Prostate gland (tissue), 2 donors: Measurements from ENCODE around the gene RTN1.

Experiments used
- CTCF ChIP-seq, 4 experiments: fragments of 200-600 bp in 2 of 4; fragments of 450-650 bp in 2 of 4; sonication (generic) in 2 of 4; IDR thresholded peaks; 1 replicate in 3 of 4; 2 replicates in 1 of 4; pipeline ENCODE4 v1.5.1; 2016 to 2019; ENCODE audit warnings: antibody characterized with exemption in 4 of 4, mild to moderate bottlenecking in 2 of 4, moderate library complexity in 2 of 4
- POLR2A ChIP-seq: fragments of 450-650 bp; IDR thresholded peaks from one replicate; pipeline ENCODE4 v1.6.1; 2016; ENCODE audit warnings: antibody characterized with exemption, mild to moderate bottlenecking

- TF ChIP-seq POLR2A = no peak
- TF ChIP-seq CTCF (IDR thresholded peaks at IDR 0.05) = no peak
Observed at GRCh38 chr14:59882957-59883356, 12.4 kb upstream of the RTN1 start.
